Thoracic aorta (tissue), 2 donors: Measurements from ENCODE around the gene DAAM1. TPM values are rescaled to one million over a fixed set of nuclear protein-coding genes. Genes with fewer than 3 reads are reported as not detected.

Experiments
- ATAC-seq: fragments of 150-250 bp; one replicate; pipeline ENCODE4 v1.8.0; 2017; ENCODE audit warnings: low read depth; ENCODE audit not compliant: insufficient number of reproducible peaks, low FRiP score
- DNase-seq: peaks from one replicate; pipeline ENCODE4 v3.0.0-alpha.2; 2020; ENCODE audit warnings: low spot score
- H3K27ac ChIP-seq, 2 donors: fragments of 200-600 bp; sonication (generic); 1 replicate in 1 of 2; 2 replicates in 1 of 2; pipeline ENCODE4 v1.5.1; 2016; ENCODE audit warnings: mild to moderate bottlenecking in 2 of 2, moderate library complexity in 2 of 2
- H3K27me3 ChIP-seq: fragments of 200-600 bp; sonication (generic); replicated peaks from 2 replicates; pipeline ENCODE4 v1.6.0; 2016; ENCODE audit warnings: mild to moderate bottlenecking; ENCODE audit not compliant: insufficient read depth
- H3K36me3 ChIP-seq: fragments of 200-600 bp; sonication (generic); one replicate; pipeline ENCODE4 v1.5.1; 2016
- H3K4me1 ChIP-seq, 2 donors: fragments of 200-600 bp; sonication (generic); 1 replicate in 1 of 2; 2 replicates in 1 of 2; pipeline versions ENCODE4 v1.5.1 to v1.6.0; 2016; ENCODE audit warnings: low read depth in 2 of 2, mild to moderate bottlenecking in 1 of 2; ENCODE audit not compliant: control insufficient read depth in 1 of 2
- H3K4me3 ChIP-seq: fragments of 200-600 bp; sonication (generic); 2 replicates; pipeline ENCODE4 v1.5.1; 2016; ENCODE audit warnings: mild to moderate bottlenecking
- H3K9me3 ChIP-seq: fragments of 200-600 bp; sonication (generic); 2 replicates; pipeline ENCODE4 v1.5.1; 2016
- CTCF ChIP-seq: fragments of 200-600 bp; sonication (generic); IDR thresholded peaks from one replicate; pipeline ENCODE4 v1.5.1; 2019; ENCODE audit warnings: antibody characterized with exemption
- total RNA-seq, 2 donors: library from RNA; depleted of rRNA; stranded (reverse); fragments of >200 nt; gene quantifications; one replicate each; pipeline versions ENCODE4 v1.1.0 to v1.2.3, GENCODE V29; 2016

Gene DAAM1
- total RNA-seq, 2 donors from 2014 or later, result 35.9 to 56.6 TPM

DNA sequence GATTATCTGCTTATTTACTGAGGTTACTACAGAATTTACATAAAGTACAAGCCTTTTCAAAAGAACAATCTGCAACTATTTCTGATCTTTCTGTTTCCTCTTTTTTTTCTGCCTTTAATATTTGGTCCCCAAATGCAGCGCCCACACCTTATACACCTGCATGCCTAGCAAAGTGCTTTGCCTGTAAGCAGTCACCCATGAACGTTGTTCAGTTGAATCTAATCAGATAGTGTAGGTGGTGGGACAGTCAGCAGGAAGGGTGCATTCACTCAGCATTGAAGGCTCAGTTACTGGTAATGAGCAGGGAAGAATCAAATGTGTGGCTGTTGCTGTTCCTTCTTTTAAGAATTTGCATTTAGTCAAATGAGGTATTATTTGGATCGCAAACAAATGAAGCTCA is 168.3 kb downstream of the DAAM1 start:
- no peak for TF ChIP-seq CTCF
- H3K27ac ChIP-seq, result no peak overlapping the region
- H3K4me1 ChIP-seq, result peaks cover 36 to 51% of the 10 kb centered on the region in 2 donors
- no peak for DNase-seq
- peaks cover 17% of the 10 kb centered on the region for H3K36me3 ChIP-seq
- ATAC-seq, result no peak
- H3K4me3 ChIP-seq, result no peak overlapping the region
- H3K27me3 ChIP-seq, result no peaks in the 10 kb centered on the region
- H3K9me3 ChIP-seq, result no peaks in the 10 kb centered on the region

- ATAC-seq (peak; percentile 83), DNase-seq (peak; percentile 32)
- Histone ChIP-seq H3K4me1 (peaks cover 36 to 59% of the 10 kb centered on the region in 2 donors), H3K27me3 (no peaks in the 10 kb centered on the region), H3K9me3 (no peaks in the 10 kb centered on the region), H3K27ac (peak overlapping the region; percentile 67 to 78), H3K4me3 (no peak overlapping the region), H3K36me3 (peaks cover 16% of the 10 kb centered on the region)
- TF ChIP-seq CTCF, result no peak
These were observed 169.6 kb downstream of the DAAM1 start for GRCh38 chr14:59358102-59358501.

DNA sequence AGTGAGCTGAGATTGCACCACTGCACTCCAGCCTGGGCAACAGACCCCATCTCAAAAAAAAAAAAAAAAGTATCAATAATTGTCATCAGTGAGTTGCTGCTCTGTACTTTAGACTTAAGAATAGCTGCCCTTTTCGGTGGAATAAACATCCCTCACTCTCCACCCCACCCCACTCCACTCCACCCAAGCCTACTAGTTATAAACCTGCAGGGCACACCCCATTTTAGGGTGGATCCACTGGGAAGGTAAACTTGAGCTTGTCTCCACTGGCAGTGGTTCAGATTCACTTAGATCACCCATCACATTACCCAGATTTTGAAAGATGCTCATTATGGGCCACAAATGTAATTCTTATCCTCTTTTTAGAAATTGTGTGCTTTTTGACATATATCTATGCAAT is 170.3 kb downstream of the DAAM1 start:
- Histone ChIP-seq H3K4me1 (peaks cover 40 to 64% of the 10 kb centered on the region in 2 donors), H3K27ac (peak overlapping the region; percentile 67 to 78), H3K4me3 (no peak overlapping the region), H3K36me3 (peaks cover 11% of the 10 kb centered on the region), H3K27me3 (no peaks in the 10 kb centered on the region), H3K9me3 (no peaks in the 10 kb centered on the region)
- no peak for TF ChIP-seq CTCF
- DNase-seq (no peak), ATAC-seq (no peak)

GRCh38 chr14:59359431-59360124 is 171.1 kb downstream of the DAAM1 start:
- no peak for DNase-seq
- no peaks in the 10 kb centered on the region for H3K27me3 ChIP-seq
- H3K27ac ChIP-seq, result peak overlapping the region; percentile 0 to 40
- TF ChIP-seq CTCF, result no peak
- no peak for ATAC-seq
- H3K4me1 ChIP-seq, result peaks cover 40 to 71% of the 10 kb centered on the region in 2 donors
- no peak overlapping the region for H3K4me3 ChIP-seq
- peaks cover 10% of the 10 kb centered on the region for H3K36me3 ChIP-seq
- no peaks in the 10 kb centered on the region for H3K9me3 ChIP-seq

GRCh38 chr14:59360233-59360632 is 171.8 kb downstream of the DAAM1 start:
- Histone ChIP-seq H3K27ac (peak overlapping the region; percentile 35 to 40), H3K4me3 (no peak overlapping the region), H3K4me1 (peaks cover 40 to 76% of the 10 kb centered on the region in 2 donors), H3K27me3 (no peaks in the 10 kb centered on the region), H3K9me3 (no peaks in the 10 kb centered on the region), H3K36me3 (peaks cover 6% of the 10 kb centered on the region)
- no peak for DNase-seq
- no peak for ATAC-seq
- no peak for TF ChIP-seq CTCF
